Measurements from ENCODE around the gene TERB2.

DNA sequence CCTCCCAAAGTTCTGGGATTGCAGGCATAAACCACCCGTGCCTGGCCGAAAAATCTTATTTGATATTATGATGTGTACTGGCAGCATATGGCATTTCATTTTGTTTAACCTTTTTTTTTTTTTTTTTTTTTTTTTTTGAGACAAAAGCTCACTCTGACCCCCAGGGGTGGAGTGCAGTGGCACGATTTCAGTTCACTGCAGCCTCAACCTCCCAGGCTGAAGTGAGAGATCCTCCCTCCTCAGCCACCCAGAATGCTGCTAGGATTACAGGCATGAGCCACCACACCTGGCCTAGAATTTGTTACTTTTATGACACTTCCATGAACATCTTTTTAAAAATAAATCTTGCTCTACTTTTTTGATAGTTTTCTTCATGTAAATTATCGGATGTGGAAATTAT, 12.0 kb downstream of the TERB2 start:
- TF ChIP-seq, protein P1, sequence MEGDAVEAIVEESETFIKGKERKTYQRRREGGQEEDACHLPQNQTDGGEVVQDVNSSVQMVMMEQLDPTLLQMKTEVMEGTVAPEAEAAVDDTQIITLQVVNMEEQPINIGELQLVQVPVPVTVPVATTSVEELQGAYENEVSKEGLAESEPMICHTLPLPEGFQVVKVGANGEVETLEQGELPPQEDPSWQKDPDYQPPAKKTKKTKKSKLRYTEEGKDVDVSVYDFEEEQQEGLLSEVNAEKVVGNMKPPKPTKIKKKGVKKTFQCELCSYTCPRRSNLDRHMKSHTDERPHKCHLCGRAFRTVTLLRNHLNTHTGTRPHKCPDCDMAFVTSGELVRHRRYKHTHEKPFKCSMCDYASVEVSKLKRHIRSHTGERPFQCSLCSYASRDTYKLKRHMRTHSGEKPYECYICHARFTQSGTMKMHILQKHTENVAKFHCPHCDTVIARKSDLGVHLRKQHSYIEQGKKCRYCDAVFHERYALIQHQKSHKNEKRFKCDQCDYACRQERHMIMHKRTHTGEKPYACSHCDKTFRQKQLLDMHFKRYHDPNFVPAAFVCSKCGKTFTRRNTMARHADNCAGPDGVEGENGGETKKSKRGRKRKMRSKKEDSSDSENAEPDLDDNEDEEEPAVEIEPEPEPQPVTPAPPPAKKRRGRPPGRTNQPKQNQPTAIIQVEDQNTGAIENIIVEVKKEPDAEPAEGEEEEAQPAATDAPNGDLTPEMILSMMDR (IDR thresholded peaks at IDR 0.05) = no peak
- TF ChIP-seq POLR2A (IDR thresholded peaks at IDR 0.05) = no peak

Data from heart left ventricle (tissue), 13 donors.